GM20000 (cell line): Measurements from ENCODE around the gene PSMB1.
"Not testable (repeated sequence)": the region's sequence is repeated elsewhere in the genome, so short reads cannot be mapped to it uniquely, and the experiment has no call there.

Experiments
- DNase-seq: peaks from one replicate; pipeline ENCODE4 v3.0.0; 2012; ENCODE audit warnings: low spot score
- CTCF ChIP-seq: IDR thresholded peaks from 2 replicates; pipeline ENCODE4 v1.5.1; 2012; ENCODE audit warnings: mild to moderate bottlenecking, control low read depth; ENCODE audit errors: extremely low read depth, missing control alignments

Gene PSMB1

DNA sequence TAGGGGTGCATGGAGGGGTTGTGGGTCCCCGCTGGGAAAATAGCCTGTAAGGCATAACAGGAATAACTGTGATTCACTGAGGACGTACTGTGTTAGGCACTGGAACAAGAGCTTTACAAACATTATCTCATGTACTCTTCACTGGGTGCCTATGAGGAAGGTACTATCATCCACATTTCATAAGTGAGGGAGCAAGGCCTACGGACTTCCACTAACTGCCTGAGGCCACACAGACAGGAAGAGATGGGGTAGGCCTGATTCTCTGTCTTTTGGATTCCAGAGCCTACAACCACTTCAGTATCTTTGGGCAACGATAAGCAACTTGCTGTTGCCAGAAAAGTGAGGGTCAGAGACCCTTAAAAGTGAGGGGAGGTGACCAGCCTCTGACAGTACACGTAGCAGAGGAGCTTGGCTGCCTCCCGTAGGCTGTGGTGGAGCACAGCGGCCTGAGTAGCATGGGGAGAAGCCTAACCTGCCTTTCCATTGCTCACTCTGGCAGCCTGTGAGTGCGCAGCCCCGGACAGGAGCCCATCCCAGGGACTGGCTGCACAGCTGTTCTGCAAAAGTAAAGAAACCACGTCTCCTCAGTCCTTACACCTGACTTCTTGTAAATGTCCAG, 30.4 kb downstream of the PSMB1 start:
- TF ChIP-seq CTCF = peak; percentile 8
- no peak for DNase-seq

DNA sequence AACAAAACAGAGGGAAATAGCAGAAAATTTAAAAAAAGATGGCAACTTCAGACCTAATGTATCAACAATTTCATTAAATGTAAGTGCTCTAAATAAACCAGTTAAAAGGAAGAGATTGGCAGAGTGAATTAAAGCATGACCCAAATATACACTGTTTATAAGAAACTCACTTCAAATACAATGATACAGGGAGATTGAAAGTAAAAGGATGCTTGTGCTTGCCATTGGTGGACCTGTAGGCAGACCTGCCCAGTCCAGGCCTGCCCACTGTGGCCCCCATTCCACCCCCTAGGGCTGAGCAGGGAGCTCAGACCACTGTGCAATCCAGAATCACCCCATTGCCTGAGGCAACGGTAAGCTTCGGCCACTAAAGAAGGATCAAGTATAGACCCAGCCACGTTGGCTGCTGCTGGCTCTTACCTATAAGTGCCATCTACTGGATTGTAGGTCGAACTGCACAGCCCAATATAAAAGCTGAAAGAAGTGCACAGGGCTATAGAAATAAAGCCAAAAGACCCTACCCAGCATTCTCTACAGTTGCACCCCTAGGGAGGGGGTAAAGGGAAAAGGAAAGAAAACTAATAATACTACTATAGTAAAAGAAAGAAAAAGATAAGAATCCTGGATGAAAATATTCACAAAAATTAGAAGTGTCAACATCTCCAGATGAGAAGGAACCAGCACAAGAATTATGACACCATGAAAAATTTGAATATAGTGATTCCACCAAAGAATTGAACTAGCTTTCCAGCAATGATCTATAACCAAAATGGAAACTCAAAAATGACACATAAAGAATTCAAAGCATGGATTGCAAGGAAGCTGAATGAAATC, 36.1 kb downstream of the PSMB1 start:
- peak; percentile 56 for DNase-seq
- TF ChIP-seq CTCF = peak; percentile 52

DNA sequence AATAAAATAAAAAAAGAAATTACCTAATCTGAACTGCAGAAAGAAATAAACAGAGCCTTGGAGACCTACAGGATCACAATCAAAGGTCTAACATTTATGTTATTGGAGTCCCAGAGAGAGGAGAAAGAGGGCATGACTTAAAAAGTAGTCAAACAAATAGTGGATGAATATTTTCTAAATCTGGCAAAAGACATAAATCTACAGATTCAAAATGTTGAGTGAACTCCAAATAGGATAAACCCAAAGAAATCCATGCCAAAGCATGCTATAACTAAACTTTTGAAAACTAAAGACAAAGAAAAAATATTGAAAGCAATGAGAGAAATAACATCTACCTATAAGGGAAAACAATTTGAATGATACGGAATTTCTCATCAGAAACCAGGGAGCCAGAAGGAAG, 38.2 kb downstream of the PSMB1 start:
- no peak for DNase-seq
- TF ChIP-seq CTCF = no peak

DNA sequence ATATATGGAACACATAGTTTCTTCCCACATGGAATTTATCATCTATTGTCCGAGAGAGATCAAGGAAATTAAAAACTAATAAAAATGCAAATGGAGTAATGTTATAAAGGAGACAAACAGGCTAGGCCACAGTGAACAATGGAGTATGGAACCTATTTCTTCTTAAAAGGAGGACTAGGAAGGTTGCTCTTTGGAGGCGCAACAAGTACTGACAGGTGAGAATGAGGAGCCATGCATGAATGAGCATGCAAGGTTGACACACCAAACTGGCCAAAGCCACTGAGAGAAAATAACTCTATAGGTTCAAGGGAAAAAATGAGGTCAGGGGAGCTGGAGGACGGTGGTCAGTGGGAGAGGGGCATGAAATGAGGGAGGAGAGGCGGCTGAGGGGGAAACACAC, 40.9 kb downstream of the PSMB1 start:
- TF ChIP-seq CTCF = no peak
- no peak for DNase-seq

GRCh38 chr6:170510631-170511030, 42.5 kb downstream of the PSMB1 start:
- no peak for TF ChIP-seq CTCF
- no peak for DNase-seq

GRCh38 chr6:170509723-170510018, 43.4 kb downstream of the PSMB1 start:
- TF ChIP-seq CTCF = no peak
- no peak for DNase-seq

GRCh38 chr6:170508892-170509722, 44.0 kb downstream of the PSMB1 start:
- DNase-seq = not testable (repeated sequence)

GRCh38 chr6:170508275-170508674, 44.8 kb downstream of the PSMB1 start:
- DNase-seq = not testable (repeated sequence)

- DNase-seq = not testable (repeated sequence)
These were observed 45.4 kb downstream of the PSMB1 start for GRCh38 chr6:170507728-170508127.
